NCI-H82 treated with DMSO at 0.1 percent for 48 hours (cell line): Measurements from ENCODE around the gene ZNF513.
"Not testable (repeated sequence)": the region's sequence is repeated elsewhere in the genome, so short reads cannot be mapped to it uniquely, and the experiment has no call there.

Experiments used
- DNase-seq: peaks from one replicate; lab custom pipeline; 2025; ENCODE audit not compliant: unreplicated experiment; lab: John Stamatoyannopoulos, UW

The ZNF513 gene

DNA sequence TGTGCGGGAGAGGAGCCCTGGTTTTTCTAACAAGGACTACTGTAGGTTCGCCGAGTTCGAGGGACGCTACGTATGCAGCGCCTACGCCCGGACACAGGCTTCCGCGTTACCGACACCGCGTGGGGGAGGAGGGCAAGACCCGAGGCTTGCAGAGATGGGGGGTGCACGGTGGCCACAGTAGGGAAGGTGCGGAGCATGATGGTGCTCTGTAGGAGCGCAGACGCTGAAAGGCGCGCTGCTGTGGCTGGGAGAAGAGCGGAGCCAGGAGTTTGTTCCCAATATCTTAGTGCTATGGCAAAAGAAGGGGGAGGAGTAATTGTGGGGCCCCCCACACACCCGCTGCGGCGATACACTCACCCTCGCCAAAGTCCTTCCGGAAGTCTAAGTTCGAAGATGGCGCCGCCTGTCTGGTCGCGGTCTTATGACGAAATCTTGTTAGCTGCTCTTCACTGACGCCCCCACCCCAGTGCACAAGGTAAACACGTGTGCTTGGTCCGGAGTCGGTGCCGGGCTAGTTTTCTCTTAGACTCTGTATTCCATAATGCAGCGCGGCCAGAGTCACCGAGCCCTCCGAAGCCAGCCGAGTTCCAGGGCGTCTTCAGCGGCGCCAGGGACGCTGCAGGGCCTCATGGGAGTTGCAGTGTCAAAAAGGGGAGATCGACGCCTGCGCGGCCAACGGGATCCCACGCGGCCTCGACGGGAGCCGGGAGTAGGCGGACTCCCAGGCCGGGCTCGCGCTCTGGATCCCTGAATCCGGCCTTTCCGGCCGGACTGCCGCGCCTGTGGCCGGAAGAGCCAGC lies 24.0 kb downstream of the ZNF513 start, which contains the start of gene GTF3C2:
Gene GTF3C2, minus strand, starts transcription at position 383 of the 800 bp plus-strand sequence. CDS start 13,210 bp downstream, outside the sequence.
- DNase-seq, result peak; percentile 94

DNA sequence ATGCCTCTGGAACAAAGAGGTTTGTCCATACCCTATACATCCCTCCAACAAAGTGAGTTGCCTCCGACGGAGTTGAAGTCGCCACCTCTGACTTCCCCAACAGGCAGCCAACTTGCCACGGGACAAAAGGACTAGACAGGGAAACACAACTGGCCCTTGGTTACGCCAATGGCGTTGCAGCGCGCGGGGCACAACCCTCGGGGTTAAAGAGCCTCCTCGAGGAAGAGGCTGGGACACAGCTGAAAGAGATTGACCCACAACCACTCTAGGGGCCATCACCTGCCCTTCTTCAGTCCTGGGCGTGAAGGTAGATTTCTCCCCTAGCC lies 24.5 kb downstream of the ZNF513 start:
- peak; percentile 26 for DNase-seq

- no peak for DNase-seq
These were observed 26.0 kb downstream of the ZNF513 start for GRCh38 chr2:27354597-27354927.

- peak; percentile 25 for DNase-seq
These were observed 26.6 kb downstream of the ZNF513 start for GRCh38 chr2:27353762-27354596.

- not testable (repeated sequence) for DNase-seq
These were observed 27.2 kb downstream of the ZNF513 start for GRCh38 chr2:27353386-27353761.

DNA sequence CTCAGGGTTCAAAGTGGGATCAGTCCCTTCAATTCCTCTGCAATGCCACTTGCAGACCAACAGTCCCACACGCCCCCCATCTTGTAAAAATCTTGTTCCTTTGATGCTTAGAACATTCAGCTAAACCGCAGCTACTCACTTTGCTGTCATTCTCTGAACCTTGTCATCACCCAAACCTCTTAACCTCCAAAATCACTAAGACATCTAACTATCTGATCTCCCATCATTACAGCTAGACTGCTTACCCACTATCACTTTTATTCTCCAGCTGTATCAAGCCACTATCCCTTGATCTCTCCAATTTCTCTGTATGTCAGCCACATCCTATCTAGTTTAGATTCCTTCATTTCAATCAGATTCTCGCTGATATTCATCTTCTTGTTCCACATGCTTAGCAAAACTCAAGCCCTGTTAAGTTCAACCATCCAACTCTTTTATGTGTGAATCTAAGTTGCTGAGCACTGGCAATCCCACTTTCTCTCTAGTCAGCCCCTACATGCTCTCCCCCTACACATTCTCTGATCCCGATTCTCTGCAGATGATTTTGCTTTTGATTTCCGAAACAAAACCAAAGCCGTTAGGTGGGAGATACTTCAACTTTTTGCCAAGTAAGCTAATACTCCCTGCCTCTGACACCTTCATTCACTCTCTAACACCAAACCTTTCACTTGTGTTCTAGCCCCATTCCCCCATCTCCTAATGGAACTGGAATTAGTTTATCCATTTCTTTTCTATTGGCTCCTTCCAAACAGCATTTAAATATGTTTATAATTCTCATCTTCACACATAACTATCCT lies 28.5 kb downstream of the ZNF513 start:
- DNase-seq, result no peak

- no peak for DNase-seq
These were observed 30.3 kb downstream of the ZNF513 start for GRCh38 chr2:27350106-27350693.

DNA sequence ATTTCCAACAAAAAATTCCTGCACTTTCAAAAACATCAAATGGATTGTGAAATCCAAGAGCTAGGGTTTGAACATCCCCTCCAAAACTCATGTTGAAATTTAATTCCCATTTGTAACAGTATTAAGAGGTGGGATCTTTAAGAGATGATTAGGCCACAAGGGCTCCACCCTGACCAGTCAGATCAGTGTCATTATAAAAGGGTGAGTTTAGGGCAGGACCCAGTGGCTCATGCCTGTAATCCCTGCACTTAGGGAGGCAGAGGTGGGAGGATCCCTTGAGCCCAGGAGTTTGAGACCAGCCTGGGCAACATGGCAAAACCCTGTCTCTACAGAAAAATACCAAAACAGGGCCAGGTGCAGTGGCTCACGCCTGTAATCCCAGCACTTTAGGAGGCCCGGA lies 32.9 kb downstream of the ZNF513 start:
- no peak for DNase-seq

DNA sequence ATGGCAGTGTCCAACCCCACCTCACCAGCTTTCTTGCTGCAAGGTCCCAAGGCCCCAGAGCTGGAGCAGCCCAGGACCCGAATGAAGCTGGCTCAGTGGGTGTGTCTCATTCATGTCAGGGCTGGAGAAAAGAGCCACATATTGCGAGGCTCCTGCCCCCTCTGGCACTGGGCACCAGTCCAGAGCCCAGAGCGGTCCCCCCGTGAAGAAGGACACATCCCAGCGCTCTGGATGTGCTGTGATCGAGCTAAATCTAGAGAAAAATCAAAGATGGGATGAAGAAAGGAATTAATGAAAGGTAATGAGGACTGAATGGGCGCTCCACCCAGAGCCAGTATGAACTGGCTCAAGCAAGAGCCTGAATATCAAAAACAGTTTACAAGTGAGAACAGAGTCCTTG lies 44.4 kb downstream of the ZNF513 start:
- no peak for DNase-seq

GRCh38 chr2:27335311-27335710 lies 45.2 kb downstream of the ZNF513 start:
- DNase-seq, result no peak
